Lower leg skin (tissue), 4 donors: ENCODE measurements around the gene TRIM9. TPM values are rescaled to one million over a fixed set of nuclear protein-coding genes. Genes with fewer than 3 reads are reported as not detected.

Source experiments
- DNase-seq, 2 donors: peaks; one replicate each; pipeline ENCODE4 v3.0.0-alpha.2; 2019; ENCODE audit warnings: low spot score in 2 of 2
- H3K4me3 ChIP-seq: fragments of 200-600 bp; sonication (generic); 2 replicates; pipeline ENCODE4 v1.5.1; 2017; ENCODE audit warnings: mild to moderate bottlenecking, low read depth; ENCODE audit not compliant: poor library complexity, severe bottlenecking
- POLR2A ChIP-seq, 2 donors: fragments of 450-650 bp; IDR thresholded peaks; one replicate each; pipeline ENCODE4 v1.6.1; 2016 to 2017; ENCODE audit warnings: antibody characterized with exemption in 2 of 2, mild to moderate bottlenecking in 1 of 2, moderate library complexity in 1 of 2
- WGBS, 2 donors: methylation state at CpG; one replicate each; pipeline ENCODE4 v1.1.5; 2018; 5-methylcytosine and 5-hydroxymethylcytosine counted together
- intact Hi-C: fragments of 100-400 bp; cut with DNase I; formaldehyde crosslinking; loops from one replicate; pipeline ENCODE4 v1.15.0; 2023; ENCODE audit warnings: low total_unique reads
- total RNA-seq, 4 donors: library from RNA; depleted of rRNA; stranded (reverse); fragments of >200 nt; gene quantifications; one replicate each; pipeline ENCODE4 v1.1.0, GENCODE V29; 2016
- TF ChIP-seq, protein P1 (sequence below), 3 donors: fragments of 450-650 bp; IDR thresholded peaks; one replicate each; pipeline ENCODE4 v1.5.1; 2016; ENCODE audit warnings: antibody characterized with exemption in 3 of 3, mild to moderate bottlenecking in 3 of 3, moderate library complexity in 2 of 3

Gene TRIM9
- total RNA-seq, 4 donors from 2014 or later, result 0.76 to 3.0 (median 1.4) TPM

DNA sequence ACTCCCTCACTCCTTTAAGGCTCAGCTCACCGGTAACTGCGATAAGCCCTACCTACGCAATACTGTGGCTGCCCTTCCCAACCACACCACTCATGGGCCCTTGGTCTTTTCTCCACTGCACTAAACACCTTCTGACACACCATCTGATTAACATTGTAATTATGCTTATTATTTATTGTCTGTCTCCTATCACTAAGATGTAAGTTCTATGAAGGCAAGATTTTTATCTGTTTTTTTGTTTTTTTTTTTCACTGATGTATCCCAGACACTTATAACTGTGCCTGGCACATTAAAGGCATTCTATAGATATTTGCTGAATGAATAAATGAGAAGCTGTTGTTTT, 116.4 kb downstream of the TRIM9 start:
- DNase-seq, result no peak
- no peak overlapping the region for H3K4me3 ChIP-seq
- intact Hi-C loops, result no loop called here
- no peak for TF ChIP-seq POLR2A (IDR thresholded peaks at IDR 0.05)
- TF ChIP-seq, protein P1, sequence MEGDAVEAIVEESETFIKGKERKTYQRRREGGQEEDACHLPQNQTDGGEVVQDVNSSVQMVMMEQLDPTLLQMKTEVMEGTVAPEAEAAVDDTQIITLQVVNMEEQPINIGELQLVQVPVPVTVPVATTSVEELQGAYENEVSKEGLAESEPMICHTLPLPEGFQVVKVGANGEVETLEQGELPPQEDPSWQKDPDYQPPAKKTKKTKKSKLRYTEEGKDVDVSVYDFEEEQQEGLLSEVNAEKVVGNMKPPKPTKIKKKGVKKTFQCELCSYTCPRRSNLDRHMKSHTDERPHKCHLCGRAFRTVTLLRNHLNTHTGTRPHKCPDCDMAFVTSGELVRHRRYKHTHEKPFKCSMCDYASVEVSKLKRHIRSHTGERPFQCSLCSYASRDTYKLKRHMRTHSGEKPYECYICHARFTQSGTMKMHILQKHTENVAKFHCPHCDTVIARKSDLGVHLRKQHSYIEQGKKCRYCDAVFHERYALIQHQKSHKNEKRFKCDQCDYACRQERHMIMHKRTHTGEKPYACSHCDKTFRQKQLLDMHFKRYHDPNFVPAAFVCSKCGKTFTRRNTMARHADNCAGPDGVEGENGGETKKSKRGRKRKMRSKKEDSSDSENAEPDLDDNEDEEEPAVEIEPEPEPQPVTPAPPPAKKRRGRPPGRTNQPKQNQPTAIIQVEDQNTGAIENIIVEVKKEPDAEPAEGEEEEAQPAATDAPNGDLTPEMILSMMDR (IDR thresholded peaks at IDR 0.05), result no peak
- 91 to 98% methylated on average over 3 of the region's 3 CpGs for WGBS, 2 donors

DNA sequence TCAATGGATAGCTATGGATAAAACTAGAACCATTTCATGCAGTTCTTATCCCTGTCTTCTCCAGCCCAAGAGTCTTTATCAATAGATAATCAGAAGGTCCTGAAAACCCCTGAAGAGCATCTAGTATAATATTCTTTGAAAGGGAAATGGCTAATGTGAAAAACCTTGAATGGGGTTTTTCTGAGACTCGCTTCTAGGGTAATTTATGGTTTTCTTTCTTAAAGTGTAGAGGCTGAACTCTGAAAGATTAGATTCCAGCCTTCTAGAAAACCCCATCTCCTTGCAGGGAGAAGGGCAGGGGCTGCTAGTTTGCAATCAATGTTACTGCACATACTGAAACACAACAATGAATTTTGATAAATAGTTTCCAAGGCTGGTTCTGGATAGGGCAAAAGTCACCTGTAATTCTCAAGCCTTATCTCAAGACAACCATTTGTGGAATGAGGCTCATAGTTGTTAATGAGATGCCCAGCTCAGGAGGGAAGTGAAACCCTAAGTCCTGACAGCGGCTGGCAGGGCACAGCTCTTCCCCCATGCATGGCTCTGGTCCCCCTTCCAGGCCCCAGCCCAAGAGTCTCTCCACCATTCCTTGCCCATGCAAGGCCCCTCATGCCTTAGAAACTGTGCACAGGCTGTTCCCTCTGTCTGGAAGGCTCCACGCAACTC, 116.9 kb downstream of the TRIM9 start:
- TF ChIP-seq, protein P1 (IDR thresholded peaks at IDR 0.05), result no peak
- TF ChIP-seq POLR2A (IDR thresholded peaks at IDR 0.05), result no peak
- intact Hi-C loops, result no loop called here
- no peak overlapping the region for H3K4me3 ChIP-seq
- DNase-seq, result no peak
- WGBS, 2 donors, result 82 to 91% methylated on average over 3 of the region's 3 CpGs

DNA sequence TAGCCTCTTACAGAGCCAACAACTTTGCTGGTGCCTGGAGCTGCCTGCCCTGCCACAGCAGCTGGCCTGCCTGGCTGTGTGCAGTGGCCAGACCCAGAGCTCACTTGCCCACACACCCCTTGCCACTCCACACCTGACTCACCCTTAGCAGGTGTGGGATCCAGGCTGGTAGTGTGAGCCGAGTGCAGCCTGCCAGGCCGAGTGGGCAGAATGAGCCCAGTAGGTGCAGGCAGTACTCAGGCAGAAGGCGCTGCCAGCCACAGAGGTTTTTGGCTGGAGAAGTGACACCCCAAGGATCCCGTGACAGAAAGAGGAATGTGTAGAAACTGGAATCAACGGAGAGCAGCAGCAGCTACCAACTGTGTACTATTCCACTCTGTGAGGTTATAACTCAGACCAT, 120.8 kb downstream of the TRIM9 start:
- intact Hi-C loops, result no loop called here
- WGBS, 2 donors, result 71 to 73% methylated on average over 5 of the region's 5 CpGs
- H3K4me3 ChIP-seq, result no peak overlapping the region
- no peak for DNase-seq
- no peak for TF ChIP-seq POLR2A (IDR thresholded peaks at IDR 0.05)
- TF ChIP-seq, protein P1 (IDR thresholded peaks at IDR 0.05), result no peak

DNA sequence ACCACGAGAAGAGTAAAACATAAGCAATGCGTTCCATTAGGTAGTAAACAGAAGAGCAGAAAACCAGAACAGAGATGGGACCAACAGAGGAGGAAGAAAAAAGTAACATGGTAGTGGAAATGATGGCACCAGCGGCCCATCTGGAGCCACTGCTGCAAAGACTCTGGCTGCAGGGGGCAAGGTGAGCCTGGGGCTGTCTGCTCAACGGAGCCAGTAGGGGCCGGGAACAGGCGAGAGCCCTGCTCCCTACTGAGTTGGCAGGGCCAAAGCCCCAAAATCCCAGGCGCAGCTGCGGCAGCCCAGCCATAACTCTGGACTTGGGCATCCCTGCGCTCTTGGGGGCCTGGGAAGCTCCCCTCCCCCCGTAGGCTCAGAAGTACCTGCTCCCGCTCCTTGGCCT, 122.2 kb downstream of the TRIM9 start:
- no peak for DNase-seq
- intact Hi-C loops, result no loop called here
- no peak overlapping the region for H3K4me3 ChIP-seq
- TF ChIP-seq, protein P1 (IDR thresholded peaks at IDR 0.05), result no peak
- TF ChIP-seq POLR2A (IDR thresholded peaks at IDR 0.05), result no peak
- 95 to 97% methylated on average over 8 to 10 of the region's 11 CpGs for WGBS, 2 donors

DNA sequence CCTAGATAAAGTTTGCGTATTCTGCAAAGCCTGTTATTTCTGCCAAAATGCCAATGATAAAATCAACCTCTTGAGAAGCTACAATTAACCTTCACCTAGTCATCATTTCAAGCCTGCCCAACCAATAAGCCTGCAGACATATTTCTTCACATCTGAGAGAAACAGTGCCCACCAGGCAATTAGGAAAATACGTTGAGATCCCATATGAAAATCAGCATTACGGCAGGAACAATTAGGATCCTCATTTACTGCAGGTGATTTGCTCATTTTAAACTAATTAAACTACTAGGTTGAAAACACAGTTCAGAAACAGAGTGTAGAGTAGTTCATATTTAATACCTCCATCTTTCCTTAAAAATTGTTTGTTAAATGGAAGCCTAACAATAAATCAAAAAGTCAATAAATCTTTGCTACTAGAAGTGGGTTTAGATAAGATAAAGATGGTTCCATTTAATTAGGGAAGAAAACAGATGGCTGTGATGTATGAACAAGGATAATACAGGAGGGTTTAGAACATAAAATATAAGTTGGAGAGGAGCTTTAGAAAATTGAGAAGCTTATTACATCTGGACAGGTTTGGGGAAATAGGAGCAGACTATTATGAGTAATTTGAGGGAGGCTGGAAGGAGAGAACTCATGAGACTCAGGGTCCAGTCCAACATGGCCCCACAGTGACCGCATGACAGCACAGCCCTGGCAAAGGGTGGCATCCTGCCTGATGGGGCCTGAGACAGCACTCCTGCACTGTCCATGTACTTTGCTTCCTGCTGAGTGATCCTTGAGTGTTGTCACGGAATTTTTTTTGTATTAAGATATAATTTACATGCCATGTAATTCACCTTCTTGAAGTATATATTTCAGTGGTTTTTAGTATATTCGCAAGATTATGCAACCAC, 123.8 kb downstream of the TRIM9 start:
- DNase-seq, result no peak
- no peak overlapping the region for H3K4me3 ChIP-seq
- TF ChIP-seq, protein P1 (IDR thresholded peaks at IDR 0.05), result no peak
- no peak for TF ChIP-seq POLR2A (IDR thresholded peaks at IDR 0.05)
- WGBS, 2 donors, result 74 to 76% methylated on average over 6 of the region's 6 CpGs
- intact Hi-C loops, result no loop called here
